ENCODE results near the gene HELZ.

The HELZ gene

GRCh38 chr17:67059372-67059771 is 185.6 kb downstream of the HELZ start:
- FAIRE-seq (no peak), DNase-seq (ENCODE audit: insufficient read length) (no peak)
- TF ChIP-seq POLR2A (IDR thresholded peaks at IDR 0.05; ENCODE audit: low read depth, low read length) (no peak), TAF1 (IDR thresholded peaks at IDR 0.05; ENCODE audit: borderline replicate concordance, low read depth, low read length) (no peak), POLR2AphosphoS5 (IDR thresholded peaks at IDR 0.05; ENCODE audit: low read depth, low read length) (no peak)

- DNase-seq (ENCODE audit: insufficient read length) (no peak), FAIRE-seq (no peak)
- TF ChIP-seq POLR2AphosphoS5 (IDR thresholded peaks at IDR 0.05; ENCODE audit: low read depth, low read length) (no peak), POLR2A (IDR thresholded peaks at IDR 0.05; ENCODE audit: low read depth, low read length) (no peak), TAF1 (IDR thresholded peaks at IDR 0.05; ENCODE audit: borderline replicate concordance, low read depth, low read length) (no peak)
Observed at GRCh38 chr17:67058036-67058435, 187.0 kb downstream of the HELZ start.

- TF ChIP-seq TAF1 (IDR thresholded peaks at IDR 0.05; ENCODE audit: borderline replicate concordance, low read depth, low read length) (no peak), POLR2AphosphoS5 (IDR thresholded peaks at IDR 0.05; ENCODE audit: low read depth, low read length) (no peak), POLR2A (IDR thresholded peaks at IDR 0.05; ENCODE audit: low read depth, low read length) (no peak)
- FAIRE-seq, result no peak
- no peak for DNase-seq (ENCODE audit: insufficient read length)
Observed at GRCh38 chr17:67056746-67057490, 188.1 kb downstream of the HELZ start.

GRCh38 chr17:67055811-67056745 is 188.9 kb downstream of the HELZ start:
- FAIRE-seq, result no peak
- DNase-seq (ENCODE audit: insufficient read length), result no peak
- TF ChIP-seq POLR2A (IDR thresholded peaks at IDR 0.05; ENCODE audit: low read depth, low read length), result no peak
- no peak for TF ChIP-seq POLR2AphosphoS5 (IDR thresholded peaks at IDR 0.05; ENCODE audit: low read depth, low read length)
- no peak for TF ChIP-seq TAF1 (IDR thresholded peaks at IDR 0.05; ENCODE audit: borderline replicate concordance, low read depth, low read length)

- DNase-seq (ENCODE audit: insufficient read length) (no peak), FAIRE-seq (no peak)
- TF ChIP-seq POLR2AphosphoS5 (IDR thresholded peaks at IDR 0.05; ENCODE audit: low read depth, low read length) (no peak), TAF1 (IDR thresholded peaks at IDR 0.05; ENCODE audit: borderline replicate concordance, low read depth, low read length) (no peak), POLR2A (IDR thresholded peaks at IDR 0.05; ENCODE audit: low read depth, low read length) (no peak)
Observed at GRCh38 chr17:67055041-67055443, 190.0 kb downstream of the HELZ start.

GRCh38 chr17:67054608-67055007 is 190.4 kb downstream of the HELZ start:
- FAIRE-seq (no peak), DNase-seq (ENCODE audit: insufficient read length) (no peak)
- no peak; the same call in 1 of the 2 replicates for TF ChIP-seq POLR2AphosphoS5 (IDR thresholded peaks at IDR 0.05; ENCODE audit: low read depth, low read length)
- no peak for TF ChIP-seq TAF1 (IDR thresholded peaks at IDR 0.05; ENCODE audit: borderline replicate concordance, low read depth, low read length)
- TF ChIP-seq POLR2A (IDR thresholded peaks at IDR 0.05; ENCODE audit: low read depth, low read length), result no peak

GRCh38 chr17:67054011-67054591 is 190.9 kb downstream of the HELZ start:
- DNase-seq (ENCODE audit: insufficient read length) (no peak), FAIRE-seq (no peak)
- TF ChIP-seq POLR2A (IDR thresholded peaks at IDR 0.05; ENCODE audit: low read depth, low read length) (no peak), POLR2AphosphoS5 (IDR thresholded peaks at IDR 0.05; ENCODE audit: low read depth, low read length) (no peak)

GRCh38 chr17:67053438-67054000 is 191.5 kb downstream of the HELZ start:
- FAIRE-seq (no peak), DNase-seq (ENCODE audit: insufficient read length) (no peak)
- TF ChIP-seq POLR2AphosphoS5 (IDR thresholded peaks at IDR 0.05; ENCODE audit: low read depth, low read length), result no peak
- TF ChIP-seq POLR2A (IDR thresholded peaks at IDR 0.05; ENCODE audit: low read depth, low read length), result no peak
- TF ChIP-seq TAF1 (IDR thresholded peaks at IDR 0.05; ENCODE audit: borderline replicate concordance, low read depth, low read length), result no peak

- DNase-seq (ENCODE audit: insufficient read length), result no peak
- no peak for TF ChIP-seq TAF1 (IDR thresholded peaks at IDR 0.05; ENCODE audit: borderline replicate concordance, low read depth, low read length)
- no peak for TF ChIP-seq POLR2AphosphoS5 (IDR thresholded peaks at IDR 0.05; ENCODE audit: low read depth, low read length)
- TF ChIP-seq POLR2A (IDR thresholded peaks at IDR 0.05; ENCODE audit: low read depth, low read length), result no peak
- FAIRE-seq, result no peak
Observed at GRCh38 chr17:67052720-67053437, 192.1 kb downstream of the HELZ start.

- FAIRE-seq (no peak), DNase-seq (ENCODE audit: insufficient read length) (no peak)
- TF ChIP-seq TAF1 (IDR thresholded peaks at IDR 0.05; ENCODE audit: borderline replicate concordance, low read depth, low read length) (no peak), POLR2AphosphoS5 (IDR thresholded peaks at IDR 0.05; ENCODE audit: low read depth, low read length) (no peak), POLR2A (IDR thresholded peaks at IDR 0.05; ENCODE audit: low read depth, low read length) (no peak)
Observed at GRCh38 chr17:67051837-67052236, 193.2 kb downstream of the HELZ start.

All from GM12892 (cell line).